ENCODE measurements around the gene DKK3.

The DKK3 gene

DNA sequence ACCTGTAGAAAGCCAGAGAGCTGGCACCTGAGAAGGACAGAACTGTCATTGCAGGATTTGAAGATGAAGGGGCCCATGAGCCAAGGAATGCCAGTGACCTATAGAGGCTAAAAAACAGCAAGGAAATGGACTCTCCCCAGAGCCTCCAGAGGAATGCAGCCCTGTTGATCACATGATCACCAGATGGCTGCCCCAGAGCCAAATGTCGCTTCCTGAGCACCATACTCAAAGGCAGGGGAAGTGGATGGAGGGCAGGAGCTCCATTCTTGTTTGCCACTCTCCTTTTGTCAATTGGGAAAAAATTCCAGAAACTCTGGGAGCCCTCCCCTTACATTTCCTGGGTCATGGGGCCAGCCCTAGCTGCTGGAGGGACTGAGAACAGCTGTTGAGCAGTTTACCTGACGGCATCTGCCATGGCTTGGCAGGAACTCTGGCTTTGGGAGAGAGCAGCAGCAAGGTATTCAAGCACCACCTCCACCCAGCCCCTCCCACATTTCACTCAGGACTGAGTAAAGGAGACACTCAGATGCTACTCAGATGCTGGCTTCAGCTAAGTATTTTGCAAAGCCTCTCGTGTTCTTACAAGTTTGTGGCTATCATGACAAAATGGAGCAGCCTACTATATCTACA lies 46.9 kb downstream of the DKK3 start:
- no peak overlapping the region for H3K4me3 ChIP-seq (ENCODE audit: low read length)
- no peak for DNase-seq (ENCODE audit: low read depth)
- TF ChIP-seq, protein P1, sequence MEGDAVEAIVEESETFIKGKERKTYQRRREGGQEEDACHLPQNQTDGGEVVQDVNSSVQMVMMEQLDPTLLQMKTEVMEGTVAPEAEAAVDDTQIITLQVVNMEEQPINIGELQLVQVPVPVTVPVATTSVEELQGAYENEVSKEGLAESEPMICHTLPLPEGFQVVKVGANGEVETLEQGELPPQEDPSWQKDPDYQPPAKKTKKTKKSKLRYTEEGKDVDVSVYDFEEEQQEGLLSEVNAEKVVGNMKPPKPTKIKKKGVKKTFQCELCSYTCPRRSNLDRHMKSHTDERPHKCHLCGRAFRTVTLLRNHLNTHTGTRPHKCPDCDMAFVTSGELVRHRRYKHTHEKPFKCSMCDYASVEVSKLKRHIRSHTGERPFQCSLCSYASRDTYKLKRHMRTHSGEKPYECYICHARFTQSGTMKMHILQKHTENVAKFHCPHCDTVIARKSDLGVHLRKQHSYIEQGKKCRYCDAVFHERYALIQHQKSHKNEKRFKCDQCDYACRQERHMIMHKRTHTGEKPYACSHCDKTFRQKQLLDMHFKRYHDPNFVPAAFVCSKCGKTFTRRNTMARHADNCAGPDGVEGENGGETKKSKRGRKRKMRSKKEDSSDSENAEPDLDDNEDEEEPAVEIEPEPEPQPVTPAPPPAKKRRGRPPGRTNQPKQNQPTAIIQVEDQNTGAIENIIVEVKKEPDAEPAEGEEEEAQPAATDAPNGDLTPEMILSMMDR (conservative IDR thresholded peaks at IDR 0.05; ENCODE audit: low read depth, low read length): no peak

DNA sequence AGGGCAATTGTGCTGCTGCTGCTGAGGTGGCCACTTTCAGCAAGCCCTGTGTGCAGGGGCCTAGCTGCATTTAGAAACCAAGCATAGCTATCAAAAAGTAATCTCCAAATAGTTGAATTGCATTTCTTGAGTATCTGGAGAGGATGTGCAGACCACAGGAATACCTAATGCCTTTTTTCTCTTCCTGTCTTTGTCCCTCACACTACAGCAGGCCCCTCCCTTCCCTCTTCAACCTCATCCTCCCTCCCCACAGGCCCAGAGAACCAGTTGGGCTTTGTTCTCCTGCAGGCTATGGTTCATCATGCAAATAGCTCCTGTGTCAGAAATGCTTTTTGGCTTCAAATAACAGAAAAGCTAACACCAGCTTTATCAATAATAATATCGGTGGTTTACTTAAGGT lies 47.7 kb downstream of the DKK3 start:
- DNase-seq (ENCODE audit: low read depth): no peak
- no peak overlapping the region for H3K4me3 ChIP-seq (ENCODE audit: low read length)
- TF ChIP-seq, protein P1 (conservative IDR thresholded peaks at IDR 0.05; ENCODE audit: low read depth, low read length): no peak

DNA sequence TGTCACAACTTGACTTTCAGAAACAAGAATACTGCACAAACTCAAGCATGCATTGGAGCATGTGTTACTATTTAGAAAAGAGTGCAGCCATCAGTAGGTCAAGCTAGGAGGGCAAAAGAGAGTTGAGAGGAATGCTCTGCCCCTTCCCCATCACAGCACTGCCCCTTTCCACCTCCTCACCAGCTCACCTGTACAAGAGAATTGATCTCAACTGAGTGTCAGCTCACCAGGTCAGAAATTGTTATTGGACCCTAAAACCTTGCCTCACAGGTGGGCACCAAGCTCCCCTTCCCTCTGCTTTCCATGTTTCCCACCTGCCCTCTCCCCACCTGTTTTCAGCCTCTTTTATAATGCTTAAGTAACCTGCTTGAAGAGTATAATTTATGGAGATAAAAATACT lies 48.8 kb downstream of the DKK3 start:
- no peak overlapping the region for H3K4me3 ChIP-seq (ENCODE audit: low read length)
- DNase-seq (ENCODE audit: low read depth): no peak
- TF ChIP-seq, protein P1 (conservative IDR thresholded peaks at IDR 0.05; ENCODE audit: low read depth, low read length): no peak

DNA sequence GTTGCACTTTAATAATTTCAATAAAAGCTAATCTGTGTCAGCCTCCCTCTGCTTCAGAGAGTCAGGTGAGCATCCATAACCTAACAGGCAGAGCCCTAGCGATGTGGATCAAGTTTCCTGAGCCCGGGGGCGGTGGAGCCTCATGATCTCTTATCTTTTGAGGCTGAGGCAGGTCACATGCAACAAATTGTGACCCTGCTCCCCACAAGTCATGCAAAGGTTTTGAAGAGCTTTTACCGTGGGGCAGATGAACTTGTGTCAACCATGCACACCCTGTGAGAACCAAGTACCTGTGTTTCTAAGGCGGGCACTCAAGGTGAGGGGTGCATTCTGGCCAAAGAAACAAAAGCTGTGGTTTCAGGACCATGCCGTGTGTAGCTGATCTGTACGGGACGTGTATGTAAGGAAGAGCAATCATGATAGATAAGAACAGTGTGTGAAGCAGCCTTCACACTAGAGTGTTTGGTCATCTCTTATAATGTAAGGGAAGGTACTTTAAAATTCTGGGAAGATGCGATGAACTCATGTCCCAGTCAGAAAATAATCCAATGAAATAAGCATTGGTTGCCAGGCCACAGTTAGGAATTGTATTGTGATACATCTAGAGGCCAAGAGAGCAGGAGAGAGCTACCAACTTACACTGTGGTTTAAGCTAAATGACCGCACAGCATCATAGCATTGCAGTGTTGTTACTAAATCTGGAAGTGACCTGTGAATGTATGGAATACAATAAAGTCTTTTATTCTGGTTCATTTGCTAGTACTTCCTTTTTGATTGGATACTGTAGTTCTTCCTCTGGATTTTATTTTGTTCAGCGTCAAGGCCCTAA lies 49.8 kb downstream of the DKK3 start:
- DNase-seq (ENCODE audit: low read depth): no peak
- TF ChIP-seq, protein P1 (conservative IDR thresholded peaks at IDR 0.05; ENCODE audit: low read depth, low read length): no peak
- H3K4me3 ChIP-seq (ENCODE audit: low read length): no peak overlapping the region

- no peak for DNase-seq (ENCODE audit: low read depth)
- H3K4me3 ChIP-seq (ENCODE audit: low read length): no peak overlapping the region
- TF ChIP-seq, protein P1 (conservative IDR thresholded peaks at IDR 0.05; ENCODE audit: low read depth, low read length): no peak
These were observed 52.4 kb downstream of the DKK3 start for GRCh38 chr11:11956006-11956405.

GRCh38 chr11:11952036-11952435 lies 56.4 kb downstream of the DKK3 start:
- DNase-seq (ENCODE audit: low read depth): no peak
- TF ChIP-seq, protein P1 (conservative IDR thresholded peaks at IDR 0.05; ENCODE audit: low read depth, low read length): no peak
- no peak overlapping the region for H3K4me3 ChIP-seq (ENCODE audit: low read length)

DNA sequence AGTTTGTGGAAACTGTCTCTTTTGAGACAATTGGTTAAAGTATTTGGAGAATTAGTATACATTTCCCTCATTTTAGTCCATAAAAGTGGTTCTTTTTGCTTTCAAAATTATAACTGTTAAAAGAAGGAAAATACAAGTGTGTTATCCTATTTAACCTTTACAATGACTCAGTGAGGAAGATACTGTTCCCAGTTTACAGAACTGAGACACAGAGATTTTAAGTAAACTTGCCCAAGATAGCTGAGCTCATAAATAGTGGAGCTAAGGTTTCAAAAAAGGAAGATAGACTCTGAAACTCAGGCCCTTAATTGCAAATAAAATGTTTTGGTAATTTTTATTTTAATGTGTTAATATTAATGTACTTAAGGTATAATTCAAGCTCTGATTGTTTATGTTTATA lies 58.9 kb downstream of the DKK3 start:
- TF ChIP-seq, protein P1 (conservative IDR thresholded peaks at IDR 0.05; ENCODE audit: low read depth, low read length): no peak
- DNase-seq (ENCODE audit: low read depth): no peak
- H3K4me3 ChIP-seq (ENCODE audit: low read length): no peak overlapping the region
